HG02571 (cell line): Measurements from ENCODE around the gene ZNF784.
A peak's percentile ranks its signal among the peaks of the same experiment; 100 is the strongest.

ENCODE experiments used
- ATAC-seq: cut with Tn5 transposase; IDR thresholded peaks from one replicate; pipeline ENCODE4 v1.9.1; 2021; ENCODE audit warnings: mild to moderate bottlenecking, moderate library complexity; ENCODE audit not compliant: unreplicated experiment

ZNF784 gene

DNA sequence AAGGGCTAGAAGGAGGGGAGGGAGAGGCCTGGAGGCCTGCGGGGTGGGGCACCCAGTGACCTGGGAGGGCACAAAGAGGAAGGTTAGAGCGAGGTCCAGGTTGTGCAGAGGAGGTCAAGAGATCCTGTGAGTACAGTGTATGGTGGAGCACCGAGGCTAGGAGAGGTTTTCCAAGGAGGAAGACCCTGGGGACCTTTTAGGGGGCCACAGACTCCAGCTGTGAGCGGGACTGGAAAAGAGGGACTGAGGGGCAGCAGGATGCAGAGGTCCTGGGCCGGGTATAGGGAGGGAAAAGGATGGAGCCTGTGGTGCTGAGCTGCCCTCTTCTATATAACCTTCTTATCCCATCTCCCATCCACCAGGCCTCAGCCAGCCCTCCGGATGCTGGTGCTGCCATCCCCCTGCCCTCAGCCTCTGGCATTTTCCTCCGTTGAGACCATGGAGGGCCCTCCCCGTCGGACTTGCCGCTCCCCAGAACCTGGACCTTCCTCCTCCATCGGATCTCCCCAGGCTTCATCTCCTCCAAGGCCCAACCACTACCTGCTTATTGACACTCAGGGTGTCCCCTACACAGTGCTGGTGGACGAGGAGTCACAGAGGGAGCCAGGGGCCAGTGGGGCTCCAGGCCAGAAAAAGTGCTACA is 19.9 kb upstream of the ZNF784 start:
- ATAC-seq: no peak

- no peak for ATAC-seq
Measured at GRCh38 chr19:55643887-55644176, 19.5 kb upstream of the ZNF784 start.

DNA sequence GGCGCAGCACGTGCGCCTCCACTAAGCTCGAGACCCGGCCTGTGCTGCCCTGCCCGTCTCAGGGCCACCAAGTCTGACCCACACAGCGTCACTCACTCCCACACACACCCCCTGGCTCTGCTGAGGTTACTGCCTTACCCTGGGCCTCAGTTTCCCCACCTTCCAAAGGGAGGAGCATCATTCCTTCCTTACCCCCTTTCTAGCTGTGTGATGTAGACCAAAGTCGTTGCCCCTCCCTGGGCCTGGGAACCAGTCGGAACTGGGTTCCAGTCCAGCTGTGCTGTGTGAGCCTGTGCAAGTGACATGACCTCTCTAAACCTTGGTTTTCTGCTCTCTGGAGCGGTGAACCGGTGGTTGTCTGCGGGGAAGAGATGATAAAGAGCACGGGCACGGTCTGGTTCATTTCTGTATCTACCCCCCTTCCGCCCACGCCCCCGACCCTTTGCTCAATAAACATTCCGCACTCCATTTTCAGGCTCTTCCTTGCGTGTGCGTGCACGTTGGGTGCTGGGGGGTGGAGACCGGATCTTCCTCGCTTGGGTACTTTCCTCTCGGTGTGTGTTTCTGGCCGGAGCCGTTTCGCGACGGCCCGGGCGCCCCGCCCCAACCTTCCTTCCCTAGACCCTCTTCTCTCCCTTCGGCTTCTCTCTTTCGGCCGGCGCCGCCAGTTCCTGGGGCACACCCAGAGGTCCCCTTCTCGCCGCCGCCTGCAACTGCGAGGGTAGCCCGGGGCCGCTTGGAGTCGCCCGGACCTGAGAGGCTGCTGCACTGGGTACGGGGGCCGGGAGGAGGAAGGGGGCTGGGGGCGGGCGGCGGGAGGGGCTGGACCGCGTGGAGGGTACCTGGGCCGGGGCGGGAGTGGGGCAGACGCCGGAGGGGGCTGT is 18.9 kb upstream of the ZNF784 start, which contains the start of gene ZNF581:
ZNF581 (plus strand) TSS at position 647 of the 884 bp plus-strand sequence. CDS start 923 bp downstream, outside the sequence.
- ATAC-seq: no peak

DNA sequence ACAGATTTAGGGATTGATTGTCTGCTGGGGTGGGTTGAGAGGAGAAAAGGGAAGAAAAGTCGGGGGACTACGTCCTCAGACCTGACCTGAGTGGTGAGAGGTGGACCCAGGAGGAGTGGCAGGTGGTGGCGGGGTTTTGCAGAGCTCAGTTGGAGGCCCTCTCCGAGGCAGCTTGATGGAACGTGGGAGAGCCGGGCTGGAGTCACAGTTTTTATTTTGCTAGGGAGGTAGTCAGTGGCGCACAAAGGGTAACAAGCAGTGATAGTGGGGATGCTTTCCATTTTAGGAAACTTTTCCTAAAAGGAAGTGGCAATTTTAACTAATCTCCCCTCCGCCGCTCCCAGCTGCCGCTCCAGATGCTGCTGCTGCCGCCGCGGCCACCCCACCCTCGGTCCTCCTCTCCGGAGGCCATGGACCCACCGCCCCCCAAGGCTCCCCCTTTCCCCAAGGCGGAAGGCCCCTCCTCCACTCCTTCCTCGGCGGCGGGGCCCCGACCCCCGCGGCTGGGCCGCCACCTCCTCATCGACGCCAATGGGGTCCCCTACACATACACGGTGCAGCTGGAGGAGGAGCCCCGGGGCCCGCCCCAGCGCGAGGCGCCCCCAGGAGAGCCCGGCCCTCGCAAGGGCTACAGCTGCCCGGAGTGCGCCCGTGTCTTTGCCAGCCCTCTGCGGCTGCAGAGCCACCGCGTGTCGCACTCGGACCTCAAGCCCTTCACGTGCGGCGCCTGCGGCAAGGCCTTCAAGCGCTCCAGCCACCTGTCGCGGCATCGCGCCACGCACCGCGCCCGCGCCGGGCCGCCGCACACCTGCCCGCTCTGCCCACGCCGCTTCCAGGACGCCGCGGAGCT is 18.0 kb upstream of the ZNF784 start:
- no peak for ATAC-seq

DNA sequence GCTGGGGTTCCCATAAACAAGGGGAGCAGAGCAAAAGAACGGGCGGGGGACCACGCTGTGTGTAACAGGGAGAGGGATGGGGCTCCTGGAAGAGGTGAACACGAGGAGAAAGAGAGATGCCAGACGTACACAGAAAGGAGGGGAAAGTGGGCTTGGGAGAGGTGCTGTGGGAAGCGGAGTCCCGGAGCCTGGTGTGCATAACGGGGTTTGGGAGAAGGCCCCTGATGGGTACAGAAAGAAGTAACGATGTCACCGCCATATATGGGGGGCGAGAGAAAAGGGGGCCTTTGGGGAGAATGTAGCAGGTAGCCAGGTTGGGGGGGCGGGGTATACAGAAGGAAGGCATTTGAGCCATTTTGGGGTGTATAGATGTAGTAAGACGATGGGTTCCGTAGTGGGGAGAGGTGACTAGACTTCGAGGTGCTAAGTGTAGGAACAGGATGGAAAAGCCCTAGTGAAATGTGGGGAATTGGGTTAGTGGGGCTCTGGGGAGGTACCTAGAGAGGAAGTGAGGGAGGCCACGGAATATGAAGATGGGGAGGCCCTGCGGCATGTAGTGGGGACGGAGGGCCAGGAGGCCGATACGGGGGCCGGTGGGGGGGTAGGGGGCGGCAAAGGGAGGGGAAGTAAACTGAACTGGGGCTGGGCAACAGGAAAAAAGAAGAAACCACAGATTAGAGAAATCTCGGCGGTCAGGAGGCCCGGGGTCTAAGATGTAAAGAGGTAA is 17.2 kb upstream of the ZNF784 start:
- no peak for ATAC-seq

GRCh38 chr19:55640577-55641425 is 16.4 kb upstream of the ZNF784 start, which contains the start of gene ZNF580:
Gene ZNF580, plus strand, starts transcription at chr19:55641002. Its CDS starts 1,507 bp downstream, at chr19:55642509.
- ATAC-seq: peak; percentile 32

DNA sequence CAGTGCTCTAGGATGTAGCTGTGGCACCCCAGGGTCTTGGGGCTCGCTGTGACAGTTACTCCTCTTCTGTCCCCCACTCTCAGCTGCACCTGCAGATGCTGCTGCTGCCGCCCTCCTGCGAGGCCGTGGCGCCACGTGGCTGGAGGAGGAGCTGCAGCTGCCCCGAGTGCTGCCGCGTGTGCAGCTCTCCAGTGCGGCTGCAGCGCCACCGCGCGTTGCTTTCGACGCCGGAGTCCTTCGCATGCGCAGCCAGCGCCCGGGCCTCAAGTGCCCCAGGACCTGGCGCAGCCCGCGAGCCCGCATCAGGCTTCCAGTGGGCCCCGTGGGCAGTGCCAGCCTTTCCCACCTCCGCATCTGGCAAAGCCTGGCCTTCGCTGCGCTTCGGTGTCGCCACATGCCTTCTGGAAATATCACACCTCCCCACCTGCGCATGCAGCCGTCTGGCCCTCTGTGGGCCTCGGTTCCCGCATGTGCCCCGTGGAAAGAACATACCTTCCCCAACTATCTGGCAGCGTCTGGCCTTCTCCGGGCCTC is 15.7 kb upstream of the ZNF784 start:
- no peak for ATAC-seq

DNA sequence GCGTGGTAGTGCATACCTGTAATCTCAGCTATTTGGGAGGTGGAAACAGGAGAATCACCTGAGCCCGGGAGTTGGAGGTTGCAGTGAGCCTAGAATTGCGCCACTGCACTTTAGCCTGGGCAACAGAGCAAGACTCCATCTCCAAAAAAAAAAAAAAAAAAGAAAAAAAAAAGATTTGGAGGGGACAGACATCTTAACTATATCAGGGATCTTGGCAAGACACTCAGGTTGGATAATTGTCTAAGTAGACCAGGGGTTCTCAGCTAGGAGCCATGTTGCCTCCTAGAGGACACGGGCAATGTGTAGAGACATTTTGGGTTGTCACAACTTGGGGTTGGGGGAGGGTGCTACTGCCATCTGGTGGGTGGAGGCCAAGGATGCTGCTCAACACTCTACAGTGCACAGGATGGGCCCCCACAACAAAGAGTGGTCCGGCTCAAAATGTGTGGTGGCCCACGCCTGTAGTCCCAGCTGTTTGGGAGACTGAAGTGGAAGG is 14.5 kb upstream of the ZNF784 start:
- ATAC-seq: no peak

GRCh38 chr19:55637534-55637933 is 13.2 kb upstream of the ZNF784 start:
- no peak for ATAC-seq

GRCh38 chr19:55636723-55637122 is 12.4 kb upstream of the ZNF784 start:
- ATAC-seq: no peak

GRCh38 chr19:55635856-55636440 is 11.6 kb upstream of the ZNF784 start:
- no peak for ATAC-seq

DNA sequence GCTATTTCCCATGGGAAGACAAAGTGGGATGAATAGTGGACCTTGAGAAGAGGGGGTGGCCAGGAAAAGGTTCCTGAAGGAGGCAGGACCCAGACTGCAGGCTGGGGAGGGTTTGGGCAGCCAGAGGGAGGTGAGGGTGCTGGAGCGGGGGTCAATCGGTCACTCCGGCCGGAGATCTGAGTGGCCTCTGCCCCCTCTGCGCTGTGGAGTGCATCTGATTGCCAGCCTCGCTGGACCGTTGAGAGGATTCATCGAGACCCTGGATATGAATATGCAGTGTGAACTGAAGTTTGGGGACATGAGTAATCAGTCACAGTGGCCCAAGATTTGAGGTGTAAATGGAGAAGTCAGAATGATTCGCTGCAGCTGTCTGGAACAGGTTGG is 11.0 kb upstream of the ZNF784 start:
- ATAC-seq: no peak

DNA sequence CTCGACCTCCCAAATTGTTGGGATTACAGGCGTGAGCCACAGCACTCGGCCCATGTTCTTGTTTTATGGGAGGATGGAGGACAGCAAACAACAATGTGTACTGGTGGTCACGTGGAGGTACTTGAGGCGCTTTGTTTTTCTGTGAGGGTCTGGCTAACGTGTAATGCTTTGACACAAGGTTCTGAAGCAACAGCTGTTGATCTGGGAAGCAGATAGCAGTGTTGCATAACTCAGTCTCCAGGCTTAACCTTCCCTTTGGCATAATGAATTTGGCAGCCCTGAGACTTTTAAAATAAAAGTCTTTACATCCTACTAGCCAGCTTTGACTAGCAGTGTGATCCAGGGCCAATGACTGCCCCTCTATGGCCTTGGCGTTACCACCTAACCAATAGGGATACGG is 9.5 kb upstream of the ZNF784 start:
- ATAC-seq: no peak

- ATAC-seq: no peak
Measured at GRCh38 chr19:55632463-55632834, 8.1 kb upstream of the ZNF784 start.

- no peak for ATAC-seq
Measured at GRCh38 chr19:55626350-55626749, 2.0 kb upstream of the ZNF784 start.

DNA sequence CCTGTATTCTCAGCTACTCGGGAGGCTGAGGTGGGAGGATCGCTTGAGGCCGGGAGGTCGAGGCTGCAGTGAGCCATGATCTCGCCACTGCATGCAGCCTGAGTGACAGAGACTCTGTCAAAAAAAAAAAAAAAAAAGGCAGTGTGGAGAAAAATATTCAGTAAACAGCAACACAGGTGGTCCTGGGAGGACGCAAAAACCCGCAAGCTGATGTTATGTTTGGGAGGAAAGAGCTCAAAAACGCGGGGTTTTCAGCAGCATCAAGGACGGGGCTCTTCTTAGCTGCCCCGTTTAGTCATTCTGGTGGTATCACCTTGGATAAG is 599 bp upstream of the ZNF784 start:
- no peak for ATAC-seq

GRCh38 chr19:55623561-55623960 is 805 bp downstream of the ZNF784 start:
- ATAC-seq: no peak

- no peak for ATAC-seq
Measured at GRCh38 chr19:55623130-55623529, 1.2 kb downstream of the ZNF784 start.

- ATAC-seq: no peak
Measured at GRCh38 chr19:55622242-55622969, 2.0 kb downstream of the ZNF784 start.
